ENCODE measurements around the gene KIAA1549.

The KIAA1549 gene

DNA sequence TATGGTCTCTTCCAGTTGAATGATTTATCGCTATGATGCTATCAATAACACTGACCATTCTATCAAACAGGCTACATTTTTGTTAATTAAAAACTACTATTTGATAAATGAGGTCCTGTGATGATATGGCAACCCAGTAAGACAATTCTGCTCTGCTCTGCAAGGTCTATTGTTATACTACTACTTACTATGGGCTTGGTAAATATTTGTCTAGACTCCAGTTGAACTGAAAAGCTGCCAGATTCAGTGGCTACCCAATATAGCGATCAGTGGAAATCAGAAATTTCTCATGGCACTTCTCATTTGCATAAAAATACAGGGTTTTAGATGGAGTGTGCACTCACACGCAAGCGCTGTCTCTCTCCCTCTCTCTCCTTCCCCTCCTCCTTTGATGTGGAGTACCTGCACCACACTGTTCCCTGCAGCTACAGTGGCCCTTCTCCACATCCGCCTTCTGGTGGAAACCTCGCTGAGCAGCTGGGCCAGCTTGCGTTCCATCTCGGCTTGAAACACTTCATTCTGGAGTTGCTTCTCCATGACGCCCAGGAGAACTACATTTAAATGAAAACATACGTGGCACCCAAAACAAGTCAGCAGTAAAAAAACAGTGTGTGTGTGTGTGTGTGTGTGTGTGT, 77.9 kb downstream of the KIAA1549 start:
- DNase-seq: no peak

DNA sequence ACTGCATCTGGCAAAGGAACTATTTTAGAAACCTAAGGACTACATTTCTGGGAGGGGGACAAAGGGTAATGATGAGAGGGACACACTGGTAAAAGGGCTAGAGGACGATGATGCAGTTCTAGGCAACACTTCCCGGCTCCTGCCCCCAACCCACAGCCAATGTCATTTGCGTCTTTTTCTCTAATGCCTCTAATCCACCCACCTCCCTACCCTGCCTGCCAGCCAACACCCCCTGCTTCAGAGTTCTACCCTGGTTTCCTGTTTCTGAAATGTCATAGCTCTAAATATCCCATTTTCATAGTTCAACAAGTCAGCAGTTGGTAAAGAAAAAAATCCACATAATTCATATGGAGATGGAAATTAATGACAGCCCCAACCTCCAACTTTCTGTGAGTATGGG, 79.0 kb downstream of the KIAA1549 start:
- DNase-seq: no peak

DNA sequence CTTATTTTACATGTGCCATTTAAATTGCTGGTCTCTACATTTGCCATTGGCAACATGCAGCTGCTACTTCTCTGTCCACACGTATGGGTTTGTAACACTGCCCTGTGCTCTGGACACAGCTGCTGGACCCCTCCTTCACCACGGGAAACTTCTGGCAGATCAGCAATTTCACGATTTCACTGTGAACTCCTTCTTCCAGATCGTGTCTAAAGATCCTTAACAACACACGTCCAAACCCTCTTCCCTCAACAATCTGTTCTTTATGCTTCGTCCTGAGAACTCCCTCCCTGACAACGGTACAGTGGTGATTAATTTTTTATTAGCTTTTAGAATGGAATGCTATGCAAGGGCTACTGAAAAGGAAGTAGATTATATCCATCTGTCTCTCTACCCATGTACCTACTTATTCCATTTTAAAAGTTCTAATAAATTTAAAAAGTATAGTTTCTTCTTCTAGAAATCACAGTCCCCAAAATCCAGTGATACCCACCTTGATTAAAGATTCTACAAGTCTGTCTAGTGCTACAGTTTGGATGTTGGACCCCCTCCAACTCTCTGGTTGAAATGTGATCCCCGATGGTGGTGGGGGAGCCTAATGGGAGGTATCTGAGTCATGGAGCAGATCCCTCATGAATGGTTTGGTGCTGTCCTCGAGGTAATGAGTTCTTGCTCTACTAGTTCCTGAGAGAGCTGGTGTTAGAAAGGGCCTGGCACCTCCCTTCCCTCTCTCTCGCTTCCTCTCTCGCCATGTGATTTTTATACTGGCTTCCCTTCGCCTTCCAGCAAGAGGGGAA, 81.0 kb downstream of the KIAA1549 start:
- no peak for DNase-seq

DNA sequence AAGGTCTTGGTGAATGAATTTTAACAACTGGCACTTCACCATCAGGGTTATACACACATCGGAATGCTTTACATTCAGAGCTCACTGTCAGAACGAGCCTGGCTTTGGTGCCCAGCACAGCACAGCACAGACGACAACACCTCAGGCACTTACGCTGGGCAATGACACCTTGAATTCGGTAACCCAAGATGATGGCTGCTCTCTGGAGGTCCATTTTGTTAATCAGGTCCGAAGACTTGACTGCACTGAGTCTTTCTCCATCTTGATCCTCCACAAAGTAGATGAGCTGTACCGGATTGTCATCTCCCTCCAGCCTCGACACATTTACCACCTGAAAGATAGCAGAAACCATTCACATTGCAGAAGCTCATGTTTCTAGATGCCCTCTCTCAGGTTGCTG, 82.4 kb downstream of the KIAA1549 start:
- no peak for DNase-seq

DNA sequence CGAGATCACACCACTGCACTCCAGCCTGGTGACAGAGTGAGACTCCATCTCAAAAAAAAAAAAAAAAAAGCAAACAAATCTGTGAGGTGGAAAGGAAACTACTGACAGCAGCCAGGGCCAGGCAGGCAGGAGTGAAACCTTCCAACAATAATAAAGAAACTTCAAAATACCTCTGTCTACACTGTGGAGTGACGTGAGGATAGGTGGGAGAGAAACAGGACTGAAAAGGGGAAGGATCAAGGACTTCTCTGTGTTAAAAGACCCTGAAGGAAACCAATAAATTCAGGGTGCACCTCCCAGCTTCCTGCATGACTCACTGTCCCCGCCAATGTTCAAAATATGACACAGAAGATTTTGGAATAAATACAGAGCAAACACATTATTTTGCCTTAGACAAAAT, 82.9 kb downstream of the KIAA1549 start:
- DNase-seq: no peak

DNA sequence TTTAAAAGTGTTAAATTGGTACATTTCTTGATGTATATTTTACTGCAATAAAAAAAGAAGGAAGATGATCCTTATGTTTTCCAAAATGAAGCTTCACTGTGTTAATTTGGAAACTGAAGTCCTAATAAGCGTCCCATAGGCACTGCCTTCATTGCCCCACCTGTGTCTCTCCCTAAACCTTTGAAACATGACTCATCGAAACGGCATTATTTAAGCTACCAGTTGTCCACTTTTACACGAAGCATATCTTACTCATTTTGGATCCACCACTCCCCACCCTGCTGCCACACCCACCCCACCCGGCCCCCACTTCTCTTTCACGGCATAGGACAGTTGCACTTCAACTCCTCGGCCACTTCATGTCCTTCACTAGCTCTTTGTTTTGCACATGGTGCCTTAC, 85.5 kb downstream of the KIAA1549 start:
- no peak for DNase-seq

DNA sequence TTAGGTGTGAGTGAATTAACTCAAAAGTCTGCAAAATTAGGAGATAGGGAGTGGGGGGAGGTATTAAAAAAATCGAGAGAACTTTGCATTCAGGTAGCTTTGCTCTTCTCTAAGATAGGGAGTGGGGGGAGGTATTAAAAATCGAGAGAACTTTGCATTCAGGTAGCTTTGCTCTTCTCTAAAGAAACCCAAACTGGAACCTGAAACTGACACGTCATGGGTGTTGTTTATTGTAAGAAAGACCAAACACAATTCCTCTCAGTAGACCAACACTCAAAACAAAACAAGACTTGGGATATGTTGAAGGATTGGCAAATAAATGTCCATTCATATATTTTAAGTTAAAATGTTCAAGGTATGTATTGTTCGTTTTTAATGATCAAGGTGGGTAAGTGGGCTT, 87.9 kb downstream of the KIAA1549 start:
- no peak for DNase-seq

DNA sequence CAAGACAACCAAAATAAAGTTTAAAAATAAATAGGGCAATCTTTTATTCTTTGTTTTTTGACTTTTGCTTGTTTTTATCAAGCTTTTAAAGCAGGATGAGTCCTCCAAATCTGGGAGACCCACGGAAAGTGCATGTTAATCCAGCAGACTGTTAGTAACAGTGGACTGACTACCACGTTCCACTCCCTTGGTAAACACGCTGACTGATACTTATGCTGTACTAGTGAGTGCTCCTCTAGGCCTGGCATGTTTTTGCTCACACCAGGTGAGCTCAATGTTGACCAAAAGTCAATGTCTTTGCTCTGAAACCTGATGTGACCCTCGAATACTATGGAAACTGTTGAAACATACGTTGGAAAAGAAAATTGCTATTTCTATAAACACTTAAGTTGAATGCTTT, 88.4 kb downstream of the KIAA1549 start:
- no peak for DNase-seq

DNA sequence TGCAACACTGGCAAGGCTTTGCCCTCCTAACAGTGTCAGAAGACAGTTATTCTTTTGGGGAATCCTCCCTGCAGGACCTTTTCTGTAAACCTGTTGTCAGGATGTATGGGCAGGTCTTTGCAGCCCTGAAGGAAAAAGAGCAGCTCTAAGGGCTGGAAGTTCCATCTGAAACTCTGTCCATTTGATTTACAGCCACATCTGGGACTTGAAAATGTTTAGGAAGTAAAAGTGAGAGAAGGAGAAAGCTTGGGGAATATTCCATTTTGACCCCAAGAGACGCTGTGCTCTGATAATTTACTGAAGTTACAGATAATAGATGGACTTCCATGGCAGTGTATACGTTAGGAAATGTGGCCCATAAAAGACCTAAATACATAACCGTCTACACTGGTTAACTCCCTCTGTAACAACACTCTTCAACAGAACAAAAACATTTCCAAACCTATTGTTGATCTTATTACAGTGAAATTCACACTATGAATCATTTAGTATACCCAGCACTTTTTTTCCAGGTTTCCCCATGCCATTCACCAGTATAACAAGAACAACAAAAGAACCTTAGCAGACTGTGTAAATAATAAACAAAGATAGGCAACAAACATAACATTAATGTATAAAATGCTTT, 89.1 kb downstream of the KIAA1549 start:
- no peak for DNase-seq

DNA sequence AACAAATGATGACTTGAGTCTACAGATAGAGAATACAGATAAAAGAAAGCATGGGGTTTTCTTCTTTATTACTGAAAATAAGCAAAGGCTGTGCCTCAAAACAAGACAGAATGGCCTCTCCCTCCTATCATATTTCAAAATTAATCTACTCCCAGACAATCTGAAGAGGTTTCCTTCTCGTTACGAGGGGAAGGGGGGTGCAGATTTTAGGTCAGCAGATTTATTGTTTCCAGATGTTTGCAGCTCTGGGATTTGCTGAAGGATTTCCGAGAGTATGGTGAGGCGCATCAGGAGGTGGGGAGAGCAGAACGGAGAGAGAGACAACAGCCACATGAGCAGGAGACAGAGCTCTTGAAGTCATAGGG, 89.8 kb downstream of the KIAA1549 start:
- no peak for DNase-seq

DNA sequence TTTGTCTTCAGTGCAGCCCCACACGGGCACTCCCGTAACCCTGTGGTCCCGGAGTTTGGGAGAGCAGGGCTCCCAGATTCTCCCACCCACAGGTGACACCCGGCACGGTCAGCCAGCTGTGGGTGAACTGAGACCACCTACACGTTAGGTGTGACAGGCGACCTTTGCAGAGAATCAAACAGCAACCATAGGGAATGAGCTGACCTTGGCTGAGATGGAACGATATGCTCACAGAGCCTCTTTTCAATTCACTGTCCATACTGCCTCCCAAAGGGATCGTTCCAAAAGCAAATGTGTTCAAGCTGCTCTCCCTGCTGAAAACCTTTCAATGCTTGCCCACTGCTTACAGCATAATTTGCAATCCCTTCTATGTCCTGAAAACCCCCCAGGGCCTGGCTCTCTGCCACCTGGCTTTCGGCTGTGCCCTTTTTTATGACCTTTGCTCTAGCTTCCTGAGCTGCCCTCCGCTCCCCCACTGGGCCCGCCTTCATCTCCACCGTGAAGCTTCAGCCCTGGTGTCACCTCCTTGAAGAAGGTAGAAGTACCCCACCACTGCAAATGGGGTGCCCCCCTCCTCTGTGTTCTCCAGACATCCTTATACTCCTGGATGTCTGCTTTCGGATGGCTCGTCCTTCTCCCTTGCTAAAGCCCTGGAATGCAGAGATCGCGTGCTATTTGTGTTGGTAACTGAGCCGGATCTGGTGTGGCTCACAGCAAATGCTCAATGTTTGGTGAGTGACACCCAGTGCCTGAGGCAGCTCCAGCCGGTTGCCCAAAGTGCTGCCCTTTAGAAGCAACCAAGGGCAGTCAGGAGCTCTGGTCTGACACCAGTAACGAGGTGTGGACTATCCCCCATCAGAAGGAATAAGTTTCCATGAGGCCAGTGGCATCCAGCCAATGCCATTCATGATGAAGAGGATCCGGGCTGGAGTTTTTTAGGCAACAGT, 90.4 kb downstream of the KIAA1549 start:
- no peak for DNase-seq

DNA sequence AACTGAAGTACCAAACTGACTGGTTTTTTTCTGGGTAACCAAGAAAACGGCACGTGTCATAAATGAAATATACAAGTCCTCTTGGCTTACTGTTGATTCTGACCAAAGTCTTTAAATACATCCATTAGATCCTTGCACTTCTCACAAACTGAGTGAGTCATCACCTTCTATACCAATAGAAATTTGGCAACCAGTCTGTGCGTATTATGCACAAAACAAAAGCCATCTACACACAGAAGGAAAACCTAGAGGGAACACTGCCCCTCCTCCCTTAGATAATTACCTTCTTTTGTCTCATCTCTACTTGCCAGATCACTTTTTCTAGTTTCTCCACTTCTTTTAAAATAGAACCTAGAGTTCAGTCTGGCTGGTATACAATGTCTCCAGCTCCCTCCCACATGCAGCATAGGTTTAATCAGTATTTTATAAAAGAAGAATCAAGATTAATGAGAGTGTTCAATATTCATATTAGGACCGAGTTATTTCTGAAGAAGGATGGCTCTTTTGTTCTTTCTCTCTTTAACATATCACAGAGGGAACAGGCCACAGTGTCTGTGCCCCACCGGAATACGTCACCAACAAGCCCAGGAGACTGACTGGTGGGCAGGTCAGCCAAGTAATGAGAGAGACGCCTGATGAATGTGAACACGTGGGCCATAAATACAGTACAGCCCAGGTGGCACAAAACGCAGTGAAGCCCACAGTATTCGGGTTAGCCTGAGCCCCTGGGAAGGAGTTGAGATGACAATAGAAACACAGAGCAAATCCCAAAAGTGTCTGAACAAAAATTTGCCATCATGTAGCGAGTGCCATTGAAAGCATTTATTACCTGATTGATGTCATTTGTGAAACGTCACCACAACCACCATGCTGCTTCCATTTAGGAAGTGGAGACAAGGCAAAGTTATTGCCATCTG, 91.3 kb downstream of the KIAA1549 start:
- no peak for DNase-seq

DNA sequence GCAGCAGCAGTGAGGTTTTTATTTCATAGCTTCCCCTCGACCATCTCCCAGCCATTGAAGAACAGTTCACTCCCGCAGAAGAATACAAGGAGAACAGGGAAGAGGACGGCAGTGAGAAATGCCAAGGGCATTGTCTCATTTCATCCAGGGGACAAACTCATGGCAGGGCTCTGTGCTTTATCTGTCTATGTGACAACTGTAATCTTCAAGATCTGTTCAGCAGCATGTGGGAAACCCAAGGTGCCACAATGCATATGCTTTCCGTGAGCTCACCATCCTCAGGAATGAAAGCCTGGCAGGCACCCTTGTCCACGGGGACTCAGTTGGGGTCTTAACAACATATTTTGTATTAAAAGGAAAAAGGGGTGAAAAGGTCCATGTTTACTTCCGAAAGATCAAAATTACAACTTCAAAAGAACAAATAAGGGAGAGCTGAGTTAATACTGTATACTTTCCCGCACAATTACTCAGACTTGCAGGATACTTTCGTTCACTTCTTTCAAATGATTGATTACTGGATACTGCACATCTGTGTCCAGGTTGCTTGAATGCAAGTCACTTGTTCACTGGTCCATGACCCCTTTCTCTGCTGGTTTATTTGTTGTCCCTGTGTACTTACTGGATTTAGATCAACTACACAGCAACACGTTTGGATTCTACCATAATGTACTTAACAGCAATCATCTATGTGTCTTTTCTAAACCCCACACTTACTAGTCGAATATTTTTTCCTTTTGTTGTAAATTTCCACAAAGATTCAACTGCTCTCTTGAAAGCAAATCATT, 93.1 kb downstream of the KIAA1549 start:
- DNase-seq: no peak

DNA sequence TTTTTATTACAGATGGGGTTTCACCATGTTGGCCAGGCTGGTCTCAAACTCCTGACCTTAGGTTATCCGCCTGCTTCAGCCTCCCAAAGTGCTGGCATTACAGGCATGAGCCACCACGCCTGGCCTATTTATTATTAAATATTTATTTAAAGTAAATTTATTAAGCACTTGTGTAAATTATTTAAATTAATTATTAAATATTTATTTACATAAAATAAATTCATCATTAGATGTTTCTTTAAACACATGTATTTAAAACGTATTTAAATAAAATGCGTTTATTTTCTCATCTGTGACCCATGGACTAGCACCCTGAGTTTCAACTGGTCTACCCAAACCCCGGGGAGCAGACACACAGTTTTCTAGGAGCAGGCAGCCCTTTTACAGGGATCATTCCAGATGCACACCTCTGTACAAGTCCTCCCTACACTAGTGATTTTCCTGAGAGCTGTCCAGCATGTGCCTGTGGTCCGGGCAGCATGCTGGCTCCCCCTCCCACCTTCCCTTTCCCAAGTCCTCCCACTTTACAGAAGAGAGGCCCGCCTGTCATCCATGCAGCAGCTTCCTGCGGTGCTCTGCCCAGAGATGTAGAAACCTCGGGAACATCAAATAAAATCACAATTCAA, 94.0 kb downstream of the KIAA1549 start:
- no peak for DNase-seq

DNA sequence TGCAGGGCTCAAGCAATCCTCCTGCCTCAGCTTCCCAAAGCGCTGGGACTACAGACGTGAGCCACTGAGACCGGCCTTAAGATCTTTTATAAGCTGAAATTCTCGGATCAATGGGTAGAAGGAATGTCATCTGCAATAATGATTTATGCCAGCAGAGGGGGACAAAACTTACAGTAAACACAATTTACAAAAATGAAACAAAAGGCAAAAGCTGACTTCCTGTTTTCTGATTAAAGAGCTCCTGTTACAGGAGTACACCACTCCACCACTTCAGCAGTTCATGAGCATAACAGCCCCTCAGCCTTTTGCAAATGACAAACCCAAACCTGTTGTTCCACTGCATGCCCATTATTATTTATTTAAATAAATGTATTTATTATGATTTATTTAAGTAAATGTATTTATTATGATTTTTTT, 94.7 kb downstream of the KIAA1549 start:
- DNase-seq: peak in 1 of 2 donors; percentile 19

DNA sequence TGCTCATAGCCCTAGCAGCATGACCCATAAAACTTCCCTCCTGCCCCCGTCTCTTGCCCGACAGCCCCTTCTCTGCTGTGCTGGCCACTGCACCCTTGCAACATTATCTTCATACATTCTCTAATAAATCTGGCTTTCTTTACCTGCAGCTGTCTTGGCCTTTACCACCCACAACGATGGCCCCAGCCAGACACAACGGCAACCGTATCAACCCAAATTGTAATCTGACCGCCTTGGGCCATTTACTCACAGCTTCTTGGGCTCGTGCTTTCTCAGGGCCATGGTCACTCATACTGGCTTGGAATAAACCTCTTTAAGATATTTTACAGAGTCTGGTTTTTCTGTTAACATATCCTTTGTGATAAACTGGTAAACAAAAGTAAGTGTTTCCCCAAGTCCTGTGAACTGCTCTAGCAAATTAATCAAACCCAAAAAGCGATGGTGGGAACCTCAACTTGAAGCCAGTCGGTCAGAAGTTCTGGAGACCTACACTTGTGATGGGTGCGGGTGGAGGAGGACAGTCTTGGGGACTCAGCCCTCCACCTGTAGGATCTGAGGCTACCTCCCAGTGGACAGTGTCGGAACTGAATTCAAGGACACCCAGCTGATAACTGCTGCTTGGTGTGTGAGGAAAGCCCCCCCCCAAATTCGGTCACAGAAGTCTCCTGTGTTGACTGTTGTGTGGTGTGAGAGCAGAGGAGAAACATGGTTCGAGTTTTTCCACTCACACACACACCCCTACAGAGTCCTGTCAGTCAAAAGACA, 95.6 kb downstream of the KIAA1549 start:
- no peak for DNase-seq

DNA sequence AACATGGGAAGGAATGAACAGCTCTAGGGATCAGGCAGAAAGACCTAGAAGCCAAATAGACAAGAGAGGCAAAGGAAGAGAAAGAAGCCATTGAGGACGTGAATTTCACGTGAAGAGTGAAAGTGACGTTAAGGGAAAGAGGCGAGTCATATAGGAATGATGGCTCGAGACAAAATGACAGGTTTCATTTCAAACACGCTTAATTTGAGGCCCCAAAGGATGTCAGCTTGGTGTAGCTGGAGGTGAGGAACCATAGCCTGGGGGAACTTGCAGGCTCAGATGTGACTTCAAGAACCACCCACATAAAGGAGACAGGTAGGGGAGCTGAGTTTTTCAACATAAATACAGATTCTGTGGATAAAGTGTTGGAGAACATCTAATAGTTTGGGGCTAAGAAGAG, 98.9 kb downstream of the KIAA1549 start:
- DNase-seq: no peak

DNA sequence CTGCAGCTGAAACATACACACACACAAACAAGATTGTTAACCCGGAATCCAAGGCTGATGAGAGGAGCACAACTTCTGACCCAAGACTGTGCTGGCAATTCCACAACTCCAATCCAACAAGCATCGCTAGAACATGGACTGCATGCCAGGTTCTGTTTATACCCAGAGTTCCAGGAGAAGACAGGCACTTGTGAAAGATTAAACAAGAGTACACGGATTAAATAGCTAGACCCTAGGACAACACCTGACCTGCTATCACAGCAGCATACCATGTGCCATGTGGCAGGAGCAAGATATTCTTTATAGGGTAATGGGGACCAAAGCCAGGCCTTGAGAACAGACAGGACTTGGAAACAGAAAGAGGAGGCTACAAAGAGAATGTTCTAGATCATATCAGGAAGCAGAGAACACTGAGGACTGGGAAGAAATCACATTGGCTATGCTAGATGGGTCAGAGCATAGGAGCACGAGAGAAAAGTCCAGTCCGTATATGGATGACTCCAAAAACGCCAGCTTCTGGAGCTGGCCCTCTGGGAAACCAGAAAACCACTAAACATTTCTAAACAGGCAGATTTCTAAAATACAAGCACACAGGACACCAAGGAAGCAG, 99.5 kb downstream of the KIAA1549 start:
- no peak for DNase-seq

DNA sequence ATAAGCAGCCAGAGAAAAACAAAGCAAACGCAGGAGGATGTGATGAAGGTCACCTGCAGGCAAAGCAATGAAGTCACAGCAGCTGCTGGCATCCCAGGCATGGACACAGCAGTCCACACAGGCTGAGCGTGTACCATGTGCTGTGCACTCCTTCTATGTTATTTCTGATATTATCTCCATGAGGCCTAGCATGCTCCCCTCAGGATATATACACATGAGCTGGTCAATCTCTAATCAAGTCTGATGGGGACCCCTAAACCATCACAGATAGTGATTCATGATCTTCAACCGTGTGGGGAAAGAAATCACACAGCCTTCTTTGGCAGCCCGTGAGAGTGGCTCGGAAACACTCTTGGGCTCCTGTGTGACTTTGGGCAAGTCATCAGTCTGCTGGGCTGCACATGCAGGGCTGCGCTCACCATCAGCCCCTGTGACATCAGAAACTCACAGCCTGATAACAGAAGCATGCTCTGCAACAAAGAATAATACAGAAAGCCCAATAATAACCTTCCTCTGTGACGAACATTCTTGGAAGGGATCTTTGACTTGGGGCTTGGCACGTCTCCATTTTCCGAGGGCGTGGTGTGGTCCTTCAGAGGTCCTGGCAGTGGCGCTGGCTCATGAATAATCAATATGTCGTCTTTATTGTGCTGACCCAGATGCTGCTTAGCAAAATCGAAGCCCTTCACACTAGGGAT, 100.2 kb downstream of the KIAA1549 start:
- DNase-seq: no peak

Measured in hippocampal formation (tissue), 2 donors.